Motor neuron (in vitro differentiated cells): ENCODE results near the gene FTH1. TPM values are rescaled to one million over a fixed set of nuclear protein-coding genes. Genes with fewer than 3 reads are reported as not detected.

Experiments used
- total RNA-seq, 8 experiments: library from RNA; unstranded; fragments of 300-600 nt; gene quantifications; 2 replicates each; pipeline versions ENCODE4 v1.2.3 to v1.2.4, GENCODE V29; 2022

The FTH1 gene
- total RNA-seq, 8 experiments from 2014 or later, result 863 to 2,225 (median 1,257) TPM

Other genes with a start within 250 kb of the FTH1 start
- 1 to 10 TPM in 7 of 8 experiments, under 1 TPM in 1; 0.92 to 4.0 (median 2.3) TPM for gene MYRF, start 215.0 kb downstream of the FTH1 start, total RNA-seq
- gene TMEM258, start 175.0 kb downstream of the FTH1 start, total RNA-seq, result 100 to 1,000 TPM; 138 to 330 (median 269) TPM
- 10 to 100 TPM in 7 of 8 experiments, 1 to 10 TPM in 1; 7.5 to 59.0 (median 16.6) TPM for gene FEN1, start 174.7 kb downstream of the FTH1 start, total RNA-seq
- 100 to 1,000 TPM in 5 of 8 experiments, 10 to 100 TPM in 3; 55.0 to 165 (median 116) TPM for gene FADS1, start 150.6 kb downstream of the FTH1 start, total RNA-seq
- 100 to 1,000 TPM in 7 of 8 experiments, 10 to 100 TPM in 1; 80.3 to 358 (median 141) TPM for gene FADS2, start 139.3 kb downstream of the FTH1 start, total RNA-seq
- 10 to 100 TPM in 6 of 8 experiments, 1 to 10 TPM in 2; 7.9 to 48.8 (median 11.8) TPM for gene FADS3, start 76.1 kb downstream of the FTH1 start, total RNA-seq
- 10 to 100 TPM in 1 of 8 experiments, 1 to 10 TPM in 6, under 1 TPM in 1; 0.50 to 12.8 (median 2.5) TPM for gene RAB3IL1, start 50.1 kb downstream of the FTH1 start, total RNA-seq
- 10 to 100 TPM in 1 of 8 experiments, 1 to 10 TPM in 7; 2.5 to 10.7 (median 5.5) TPM for gene BEST1, start 17.3 kb downstream of the FTH1 start, total RNA-seq
- gene INCENP, start 156.4 kb upstream of the FTH1 start, total RNA-seq, result 10 to 100 TPM in 3 of 8 experiments, 1 to 10 TPM in 5; 5.2 to 47.9 (median 7.3) TPM
- not detected for gene SCGB1D1, start 222.6 kb upstream of the FTH1 start, total RNA-seq
- gene SCGB2A1, start 241.0 kb upstream of the FTH1 start, total RNA-seq, result not detected